Purkinje cell (primary cell): ENCODE results near the gene MTX1. TPM values are rescaled to one million over a fixed set of nuclear protein-coding genes. Genes with fewer than 3 reads are reported as not detected.

ENCODE experiments used
- polyA plus RNA-seq: library from polyadenylated mRNA; unstranded; fragments of >200 nt; fragmentation: Nextera tagmentation; gene quantifications from 2 replicates; pipeline ENCODE4 v1.2.1, GENCODE V29; 2014

MTX1 gene, protein sequence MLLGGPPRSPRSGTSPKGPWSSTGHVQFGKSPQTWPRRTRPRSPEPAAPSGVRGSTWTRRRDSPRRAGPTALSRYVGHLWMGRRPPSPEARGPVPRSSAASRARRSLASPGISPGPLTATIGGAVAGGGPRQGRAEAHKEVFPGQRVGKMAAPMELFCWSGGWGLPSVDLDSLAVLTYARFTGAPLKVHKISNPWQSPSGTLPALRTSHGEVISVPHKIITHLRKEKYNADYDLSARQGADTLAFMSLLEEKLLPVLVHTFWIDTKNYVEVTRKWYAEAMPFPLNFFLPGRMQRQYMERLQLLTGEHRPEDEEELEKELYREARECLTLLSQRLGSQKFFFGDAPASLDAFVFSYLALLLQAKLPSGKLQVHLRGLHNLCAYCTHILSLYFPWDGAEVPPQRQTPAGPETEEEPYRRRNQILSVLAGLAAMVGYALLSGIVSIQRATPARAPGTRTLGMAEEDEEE
- polyA plus RNA-seq: 19.3 and 24.2 TPM in 2 replicates

DNA sequence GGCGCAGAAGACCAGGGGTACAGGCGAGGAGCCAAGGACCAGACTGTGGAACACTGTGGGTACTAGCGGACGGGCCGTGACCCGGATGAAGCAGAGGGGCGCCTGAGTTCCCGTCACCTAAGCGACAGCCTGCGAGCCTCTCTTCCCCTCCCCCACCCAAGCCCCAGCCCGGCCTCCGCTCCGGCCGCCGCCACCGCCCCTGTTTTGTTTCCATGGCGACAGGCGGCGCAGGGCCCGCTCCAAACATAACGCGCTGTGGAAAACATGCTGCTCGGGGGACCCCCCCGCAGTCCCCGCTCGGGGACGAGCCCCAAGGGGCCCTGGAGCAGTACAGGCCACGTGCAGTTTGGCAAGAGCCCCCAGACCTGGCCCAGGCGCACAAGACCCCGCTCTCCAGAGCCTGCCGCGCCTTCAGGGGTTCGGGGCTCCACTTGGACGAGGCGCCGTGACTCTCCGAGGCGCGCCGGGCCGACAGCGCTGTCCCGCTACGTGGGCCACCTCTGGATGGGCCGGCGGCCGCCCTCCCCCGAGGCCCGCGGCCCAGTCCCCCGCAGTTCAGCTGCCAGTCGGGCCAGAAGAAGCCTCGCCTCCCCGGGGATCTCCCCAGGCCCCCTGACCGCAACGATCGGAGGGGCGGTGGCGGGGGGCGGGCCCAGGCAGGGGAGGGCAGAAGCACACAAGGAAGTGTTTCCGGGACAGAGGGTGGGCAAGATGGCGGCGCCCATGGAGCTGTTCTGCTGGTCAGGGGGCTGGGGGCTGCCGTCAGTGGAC lies at the start of gene MTX1:
Gene MTX1, plus strand, starts transcription at position 155 of the 771 bp plus-strand sequence. Its CDS starts 110 bp downstream, at position 265.

DNA sequence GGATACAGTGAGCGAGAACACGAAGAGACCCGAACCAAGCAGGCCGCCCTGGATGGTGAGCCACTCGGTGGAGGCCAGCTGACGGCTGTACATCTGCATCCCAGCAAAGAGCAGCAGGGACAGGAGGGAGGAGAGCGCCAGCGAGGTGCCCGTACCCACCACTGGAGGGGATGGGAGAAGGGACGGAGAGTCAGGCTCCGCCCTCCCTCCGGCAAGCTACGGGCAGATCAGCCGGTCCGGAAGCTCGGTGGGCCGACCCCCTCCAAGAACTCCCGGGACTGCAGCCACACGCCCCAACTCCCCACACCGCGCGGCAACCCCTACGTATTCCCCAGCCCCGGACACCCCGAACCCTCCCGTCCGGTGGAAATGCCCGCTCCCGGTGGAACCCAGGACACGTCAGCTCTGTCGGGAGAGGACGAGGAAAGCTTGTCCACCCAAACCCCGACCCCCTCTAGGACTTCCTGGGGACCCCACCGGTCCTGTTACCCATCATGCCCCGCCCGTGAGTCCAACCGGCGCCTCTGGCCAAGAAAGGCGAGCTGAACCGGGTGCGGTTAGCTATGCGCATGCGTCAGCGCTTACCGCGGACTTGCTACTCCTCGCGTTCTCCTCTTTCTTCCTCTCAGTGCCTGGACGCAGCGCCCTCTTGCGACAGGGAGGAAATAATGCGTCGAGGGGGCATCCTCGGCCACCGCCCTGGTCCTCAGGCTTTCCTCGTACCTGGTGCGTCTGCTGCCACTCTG lies 35.6 kb upstream of the MTX1 start, which contains the start of gene KRTCAP2:
Gene KRTCAP2, minus strand, starts transcription at position 573 of the 746 bp plus-strand sequence. Its CDS starts 80 bp downstream, at position 493.

DNA sequence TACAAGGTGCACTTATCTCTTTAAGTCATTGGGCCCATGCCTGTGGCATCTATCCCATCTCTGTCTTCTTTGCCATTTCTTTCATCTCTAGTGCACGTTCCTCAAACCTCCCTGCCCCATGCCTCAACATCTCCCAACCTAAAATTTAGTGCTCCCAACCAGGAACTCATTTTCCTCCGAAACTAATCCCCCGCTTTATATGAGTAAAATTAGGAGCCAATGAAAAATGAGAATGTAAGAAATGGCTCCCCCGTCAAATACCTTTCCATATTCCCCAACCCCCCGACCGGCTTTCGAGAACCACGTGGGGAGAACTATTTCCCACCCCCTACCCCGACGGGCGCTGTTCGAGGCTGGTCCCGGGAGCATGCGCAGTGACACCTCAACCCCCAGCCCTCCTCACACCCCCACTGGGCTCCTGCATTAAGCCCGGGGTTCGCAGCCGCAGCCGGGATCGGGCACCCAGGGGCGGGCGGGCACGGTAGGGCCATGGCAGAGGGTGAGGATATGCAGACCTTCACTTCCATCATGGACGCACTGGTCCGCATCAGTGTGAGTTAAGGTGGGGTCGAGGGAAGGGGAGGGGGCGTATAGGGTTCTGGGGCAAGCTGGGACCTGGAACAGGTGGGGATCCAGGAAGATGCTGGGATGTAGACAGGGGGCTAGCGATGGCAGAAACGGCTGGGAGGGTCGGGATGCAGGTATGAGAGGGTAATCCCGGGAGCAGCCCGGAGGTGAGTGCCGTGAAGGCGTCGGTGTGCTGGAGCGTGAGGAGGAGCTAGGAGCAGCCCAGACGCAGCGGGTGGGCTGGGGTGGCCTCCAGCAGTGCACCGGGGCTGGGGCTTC lies 34.8 kb upstream of the MTX1 start, which contains the start of gene TRIM46:
Gene TRIM46, plus strand, starts transcription at position 372 of the 846 bp plus-strand sequence. Its CDS starts 118 bp downstream, at position 490.

DNA sequence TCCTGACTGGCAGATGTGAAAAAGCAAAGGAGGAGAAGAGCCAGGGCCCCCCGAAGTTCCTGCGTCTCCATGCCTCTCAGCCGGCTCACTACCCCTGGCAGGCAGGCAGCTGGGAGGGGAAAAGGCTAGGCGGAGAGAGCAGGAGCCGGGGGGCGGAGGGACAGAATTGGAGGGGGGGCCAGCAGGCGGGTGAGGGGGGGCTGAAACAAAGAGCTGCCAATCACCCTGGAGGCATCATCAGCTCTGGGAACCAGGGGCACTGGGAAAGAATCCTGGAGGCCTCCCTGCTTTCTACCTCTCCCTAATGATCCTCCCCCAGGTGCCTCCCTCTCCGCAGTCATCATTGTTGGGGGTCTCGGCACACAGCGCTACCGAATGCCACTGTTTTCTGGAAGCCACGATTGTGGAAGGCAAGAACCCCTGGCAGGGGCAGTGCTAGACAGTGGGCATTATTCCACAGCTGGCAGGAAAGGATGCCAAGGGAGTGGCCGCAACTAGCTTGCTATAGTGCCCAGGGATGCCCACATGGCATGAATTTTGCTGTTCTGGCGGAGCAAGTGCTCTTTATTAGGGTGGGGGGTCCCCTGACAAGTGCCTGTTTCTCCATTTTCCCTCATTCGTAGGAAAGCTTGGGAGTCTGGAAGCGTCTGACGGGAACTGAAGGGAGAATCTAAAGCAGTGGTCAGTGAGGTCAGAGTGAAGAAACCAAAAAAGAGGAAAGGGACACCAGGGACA lies 522 bp upstream of the MTX1 start, which contains the start of gene THBS3:
Gene THBS3, minus strand, starts transcription at position 92 of the 735 bp plus-strand sequence. Its CDS starts 21 bp downstream, at position 71.

DNA sequence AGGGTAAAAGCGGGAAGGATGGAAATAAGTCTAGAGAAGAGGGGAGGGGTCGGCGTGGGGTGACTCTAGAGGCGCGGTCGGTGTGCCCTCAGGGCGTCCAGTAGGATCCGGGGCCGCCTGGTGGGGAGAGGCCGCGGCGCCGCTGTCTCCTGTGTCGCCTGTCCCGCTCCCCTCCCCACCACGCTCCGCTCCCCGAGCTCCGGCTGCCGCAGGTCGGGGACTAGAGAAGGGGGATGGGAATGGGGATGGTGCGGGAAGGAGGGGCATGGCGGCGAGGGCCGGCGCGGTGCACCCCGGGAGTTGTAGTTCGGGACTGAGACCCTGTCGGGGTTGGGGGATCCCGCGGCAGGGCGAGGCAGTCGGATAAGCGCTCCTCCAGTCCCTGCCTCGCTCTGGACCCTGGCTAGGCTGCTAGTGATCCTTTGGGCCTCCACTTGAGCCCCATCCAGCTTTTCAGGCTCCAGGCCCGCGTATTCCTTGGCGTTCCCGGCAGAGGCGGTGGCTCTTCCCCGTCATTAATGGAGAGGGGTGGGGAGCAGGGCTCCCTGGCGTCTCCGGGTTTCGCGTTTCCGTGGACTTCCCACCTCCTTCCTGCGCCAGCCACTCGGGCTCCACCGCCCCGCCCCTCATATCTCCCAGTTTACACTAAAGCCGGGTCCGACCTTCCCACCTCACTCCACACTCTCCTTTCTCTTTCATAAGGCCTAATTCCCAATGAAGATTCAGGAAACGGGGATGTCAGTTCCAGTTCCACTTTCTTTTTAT lies 46.9 kb downstream of the MTX1 start, which contains the start of gene ENTREP3:
Gene ENTREP3, minus strand, starts transcription at position 241 of the 765 bp plus-strand sequence. CDS start 606 bp downstream, outside the sequence.

DNA sequence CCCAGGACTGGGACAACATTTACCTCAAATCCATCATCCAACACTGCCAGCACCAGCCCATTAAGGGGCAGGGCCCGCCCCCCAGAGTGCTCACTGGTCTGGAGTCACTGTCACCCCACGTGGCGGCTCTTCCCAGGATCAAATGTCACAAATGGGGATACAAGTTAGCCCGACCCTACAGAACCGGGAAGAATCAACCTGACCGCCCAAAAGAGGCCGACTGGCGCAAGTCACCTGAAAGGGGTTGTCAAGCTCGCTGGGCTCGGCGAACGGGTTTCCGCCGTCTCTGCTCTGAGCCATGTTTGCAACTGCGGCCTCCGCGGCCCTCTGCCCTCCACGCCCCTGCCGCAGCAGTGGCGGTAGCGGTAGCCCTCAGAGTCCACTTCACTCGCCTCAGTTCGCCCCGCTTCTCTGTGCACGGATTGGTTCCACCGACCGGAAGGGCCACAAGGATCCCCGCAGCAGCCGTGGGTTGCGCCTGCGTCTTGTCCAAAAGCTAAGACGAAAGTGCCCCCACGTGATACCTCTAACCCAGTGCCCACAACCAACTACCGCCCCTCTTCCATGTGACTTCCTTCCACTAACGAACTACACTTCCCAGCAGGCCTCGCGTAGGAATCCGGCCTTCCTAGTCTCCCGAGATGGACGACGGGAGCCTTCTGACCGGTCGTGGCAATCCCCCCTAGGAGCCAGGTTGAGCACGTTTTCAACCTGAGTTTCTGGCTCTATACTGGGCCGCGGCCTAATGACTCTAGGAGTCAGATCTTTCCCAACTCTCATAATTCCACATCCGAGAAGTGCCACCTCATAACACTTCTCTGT lies 53.6 kb downstream of the MTX1 start, which contains the start of gene SCAMP3:
Gene SCAMP3, minus strand, starts transcription at position 509 of the 822 bp plus-strand sequence. Its CDS starts 209 bp downstream, at position 300.

Other genes starting within 250 kb of the MTX1 start
- gene PYGO2, start 246.9 kb upstream of the MTX1 start, polyA plus RNA-seq: 2.0 and 3.7 TPM in 2 replicates
- 1.3 and 2.0 TPM in 2 replicates for gene SHC1, start 237.9 kb upstream of the MTX1 start, polyA plus RNA-seq
- 48.7 and 52.2 TPM in 2 replicates for gene CKS1B, start 234.0 kb upstream of the MTX1 start, polyA plus RNA-seq
- gene FLAD1, start 225.4 kb upstream of the MTX1 start, polyA plus RNA-seq: 21.8 and 34.5 TPM in 2 replicates
- not detected in 2 replicates for gene LENEP, start 215.1 kb upstream of the MTX1 start, polyA plus RNA-seq
- 0.15 TPM in 1 of 2 replicates, not detected in the other for gene ZBTB7B, start 205.9 kb upstream of the MTX1 start, polyA plus RNA-seq
- not detected in 2 replicates for gene DCST2, start 174.9 kb upstream of the MTX1 start, polyA plus RNA-seq
- not detected in 2 replicates for gene DCST1, start 174.9 kb upstream of the MTX1 start, polyA plus RNA-seq
- 0.28 and 1.2 TPM in 2 replicates for gene ADAM15, start 157.4 kb upstream of the MTX1 start, polyA plus RNA-seq
- not detected in 2 replicates for gene EFNA4, start 145.0 kb upstream of the MTX1 start, polyA plus RNA-seq
- gene EFNA3, start 129.9 kb upstream of the MTX1 start, polyA plus RNA-seq: 2.2 and 6.2 TPM in 2 replicates
- gene EFNA1, start 80.8 kb upstream of the MTX1 start, polyA plus RNA-seq: 1.4 and 3.8 TPM in 2 replicates
- 4.2 and 5.1 TPM in 2 replicates for gene SLC50A1, start 72.8 kb upstream of the MTX1 start, polyA plus RNA-seq
- 88.7 and 130 TPM in 2 replicates for gene DPM3, start 68.2 kb upstream of the MTX1 start, polyA plus RNA-seq
- gene KRTCAP2, start 35.4 kb upstream of the MTX1 start, polyA plus RNA-seq: 468 and 662 TPM in 2 replicates
- gene TRIM46, start 34.8 kb upstream of the MTX1 start, polyA plus RNA-seq: 0.73 and 2.3 TPM in 2 replicates
- 0.56 and 2.3 TPM in 2 replicates for gene THBS3, start 798 bp upstream of the MTX1 start, polyA plus RNA-seq
- 8.9 and 11.0 TPM in 2 replicates for gene ENTREP3, start 46.8 kb downstream of the MTX1 start, polyA plus RNA-seq
- 127 and 148 TPM in 2 replicates for gene SCAMP3, start 53.7 kb downstream of the MTX1 start, polyA plus RNA-seq
- 4.2 and 7.1 TPM in 2 replicates for gene CLK2, start 64.8 kb downstream of the MTX1 start, polyA plus RNA-seq
- 1.5 and 4.9 TPM in 2 replicates for gene HCN3, start 68.8 kb downstream of the MTX1 start, polyA plus RNA-seq
- not detected in 2 replicates for gene PKLR, start 92.7 kb downstream of the MTX1 start, polyA plus RNA-seq
- 54.8 and 91.9 TPM in 2 replicates for gene FDPS, start 100.2 kb downstream of the MTX1 start, polyA plus RNA-seq
- gene RUSC1, start 112.2 kb downstream of the MTX1 start, polyA plus RNA-seq: 69.1 and 80.0 TPM in 2 replicates